ENCODE results near the gene GNG4.

Gene GNG4

GRCh38 chr1:235649368-235650163 is at the start of gene GNG4:
TSS of gene GNG4 (minus strand) at chr1:235649784. CDS start at chr1:235583838, 65,946 bp downstream.
- DNase-seq: peak; percentile 50

GRCh38 chr1:235697508-235697907 is 47.9 kb upstream of the GNG4 start:
- no peak for DNase-seq

DNA sequence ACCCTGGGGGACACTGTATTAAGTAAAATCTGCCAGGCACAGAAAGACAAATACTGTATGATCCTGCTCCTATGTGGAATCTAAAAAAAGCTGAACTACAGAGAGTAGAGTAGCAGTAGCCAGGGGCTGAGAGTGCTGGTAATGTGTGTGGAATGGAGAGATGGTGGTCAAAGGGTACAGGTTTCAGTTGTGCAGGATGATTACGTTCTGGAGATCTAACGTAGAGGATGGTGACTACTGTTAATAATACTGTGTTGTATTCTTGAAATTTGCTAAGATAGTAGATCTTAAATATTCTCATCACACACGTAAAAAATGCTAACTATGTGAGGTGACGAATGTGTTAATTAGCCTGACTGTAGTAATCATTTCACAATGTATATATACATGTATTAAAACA is 39.8 kb upstream of the GNG4 start:
- DNase-seq: no peak

GRCh38 chr1:235688096-235688495 is 38.5 kb upstream of the GNG4 start:
- DNase-seq: no peak

DNA sequence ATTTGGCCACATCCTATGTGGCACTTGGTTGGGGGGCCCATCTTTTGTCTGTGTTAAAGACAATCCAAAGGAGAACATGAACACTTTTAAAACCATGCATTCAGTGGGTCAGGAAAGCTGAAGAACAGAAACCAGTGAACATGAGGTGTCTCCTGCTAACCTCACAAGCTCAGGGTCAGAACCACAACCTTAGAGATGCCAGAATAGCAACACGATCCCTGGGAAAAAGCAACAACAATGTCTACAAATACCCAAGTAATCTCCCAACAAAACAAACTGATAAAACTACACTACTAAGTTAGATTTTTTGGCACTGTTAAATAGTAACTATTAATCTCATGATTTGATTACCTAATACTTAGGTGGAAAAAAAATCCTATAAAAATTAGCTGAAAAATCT is 34.1 kb upstream of the GNG4 start:
- DNase-seq: no peak

- DNase-seq: no peak
Observed at GRCh38 chr1:235682216-235682615, 32.6 kb upstream of the GNG4 start.

DNA sequence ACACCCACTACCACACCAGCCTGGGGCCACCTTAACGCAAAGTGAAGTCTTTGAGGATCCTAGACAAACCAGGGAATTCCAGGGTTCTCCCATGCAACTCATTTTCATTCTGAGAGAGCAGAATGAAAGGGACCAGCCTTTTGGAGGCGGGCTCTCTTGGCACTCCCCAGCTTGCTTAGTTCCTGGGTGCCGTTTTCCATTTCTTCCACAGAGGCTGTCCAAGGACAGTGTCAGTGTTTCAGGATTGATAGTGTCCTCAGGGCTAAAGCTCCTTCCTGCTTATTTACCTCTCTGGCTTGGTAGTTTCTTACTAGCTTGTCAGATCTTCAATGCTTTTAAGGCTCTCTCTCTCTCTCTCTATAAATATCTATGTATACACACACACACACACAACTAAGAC is 30.1 kb upstream of the GNG4 start:
- no peak for DNase-seq

GRCh38 chr1:235679005-235679404 is 29.4 kb upstream of the GNG4 start:
- DNase-seq: no peak

GRCh38 chr1:235675152-235675890 is 25.7 kb upstream of the GNG4 start:
- DNase-seq: no peak

- DNase-seq: no peak
Observed at GRCh38 chr1:235673981-235674380, 24.4 kb upstream of the GNG4 start.

GRCh38 chr1:235671992-235672391 is 22.4 kb upstream of the GNG4 start:
- DNase-seq: no peak

DNA sequence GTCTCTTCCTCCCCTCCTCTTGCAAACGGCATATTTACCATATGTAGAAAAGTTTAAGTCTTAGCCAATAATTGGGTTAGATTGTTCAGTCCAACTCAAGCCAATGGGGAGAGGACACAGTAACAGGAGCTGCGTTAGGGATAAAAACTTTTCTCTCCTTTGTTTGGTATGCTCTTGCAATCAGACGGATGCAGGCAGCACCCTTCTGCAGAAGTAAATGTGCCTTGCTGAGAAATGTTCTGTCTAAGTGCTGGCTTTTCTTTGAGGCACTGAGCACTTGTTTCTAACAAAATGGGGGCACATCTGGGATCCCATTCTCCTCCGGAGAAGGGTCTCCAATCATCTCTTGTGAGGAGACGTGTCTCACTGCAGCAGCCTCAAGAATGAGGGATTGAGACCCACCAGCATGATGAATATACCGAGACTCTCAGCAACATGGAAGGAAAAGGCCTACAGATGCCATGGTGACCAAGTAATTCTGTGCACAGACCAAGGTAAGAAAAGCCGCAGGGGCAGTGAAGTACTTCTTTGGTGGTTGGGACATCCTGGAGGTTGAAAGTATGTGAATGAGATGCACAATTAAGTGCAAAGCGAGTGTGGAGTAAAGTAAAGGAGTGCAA is 20.7 kb upstream of the GNG4 start:
- DNase-seq: peak; percentile 28

GRCh38 chr1:235669277-235669676 is 19.7 kb upstream of the GNG4 start:
- DNase-seq: no peak

- DNase-seq: no peak
Observed at GRCh38 chr1:235663628-235664027, 14.0 kb upstream of the GNG4 start.

GRCh38 chr1:235661568-235661967 is 12.0 kb upstream of the GNG4 start:
- DNase-seq: no peak

- DNase-seq: no peak
Observed at GRCh38 chr1:235659186-235659771, 9.7 kb upstream of the GNG4 start.

DNA sequence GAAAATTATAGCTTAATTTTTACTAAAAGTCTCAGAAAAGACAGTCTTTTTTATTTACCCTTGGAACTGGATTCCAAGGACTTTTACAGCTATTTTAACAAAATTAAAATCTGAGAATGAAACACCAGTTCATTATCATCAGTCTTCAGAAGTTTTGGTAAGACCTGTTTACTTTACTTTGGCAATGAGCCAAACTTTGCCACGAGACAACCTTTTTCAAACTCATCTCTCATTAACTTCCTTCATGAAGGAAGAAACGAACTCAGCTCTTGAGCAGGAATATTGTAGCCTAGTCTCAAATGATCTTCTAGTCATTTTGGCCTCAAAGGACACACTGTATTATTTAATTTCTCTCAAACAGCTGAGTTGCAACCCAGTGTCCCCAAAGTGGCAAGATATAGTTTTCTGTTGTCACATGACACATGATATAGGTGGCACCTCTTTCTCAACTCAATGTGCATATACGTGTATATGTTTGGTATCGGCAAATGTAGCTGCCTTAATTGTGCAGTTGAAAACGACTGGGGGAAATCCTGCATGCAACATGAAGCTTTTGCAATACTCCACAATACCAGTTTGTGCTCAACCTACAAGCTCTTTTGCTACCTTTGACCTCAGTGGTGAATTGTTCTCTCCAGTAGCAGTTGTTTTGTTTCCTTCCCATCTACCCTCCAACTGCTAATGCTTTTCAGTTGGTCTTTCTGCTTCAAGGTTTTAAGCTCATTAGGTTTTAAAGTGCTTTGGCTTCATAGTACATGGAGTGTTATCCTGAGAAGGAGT is 8.4 kb upstream of the GNG4 start:
- peak; percentile 26 for DNase-seq

DNA sequence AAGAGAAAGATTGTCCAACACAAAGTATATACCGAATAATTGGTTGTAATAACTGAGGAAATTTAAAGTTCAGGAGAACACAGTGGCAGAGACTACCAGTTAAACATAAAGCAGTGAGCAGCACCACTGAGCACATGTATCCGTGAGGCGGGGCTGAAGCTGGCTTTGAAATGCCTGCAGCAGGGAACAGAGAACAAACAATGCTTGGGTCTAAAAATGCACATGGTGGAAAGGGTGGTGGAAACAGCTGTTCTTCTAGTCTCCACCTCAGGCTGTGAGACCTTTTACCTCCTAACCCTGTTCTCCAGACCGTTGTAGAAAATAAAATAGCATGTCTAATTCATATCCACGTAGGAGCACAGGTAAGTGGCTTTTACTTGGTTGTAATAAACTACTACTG is 7.7 kb upstream of the GNG4 start:
- DNase-seq: no peak

GRCh38 chr1:235652364-235652763 is 2.8 kb upstream of the GNG4 start:
- no peak for DNase-seq

DNA sequence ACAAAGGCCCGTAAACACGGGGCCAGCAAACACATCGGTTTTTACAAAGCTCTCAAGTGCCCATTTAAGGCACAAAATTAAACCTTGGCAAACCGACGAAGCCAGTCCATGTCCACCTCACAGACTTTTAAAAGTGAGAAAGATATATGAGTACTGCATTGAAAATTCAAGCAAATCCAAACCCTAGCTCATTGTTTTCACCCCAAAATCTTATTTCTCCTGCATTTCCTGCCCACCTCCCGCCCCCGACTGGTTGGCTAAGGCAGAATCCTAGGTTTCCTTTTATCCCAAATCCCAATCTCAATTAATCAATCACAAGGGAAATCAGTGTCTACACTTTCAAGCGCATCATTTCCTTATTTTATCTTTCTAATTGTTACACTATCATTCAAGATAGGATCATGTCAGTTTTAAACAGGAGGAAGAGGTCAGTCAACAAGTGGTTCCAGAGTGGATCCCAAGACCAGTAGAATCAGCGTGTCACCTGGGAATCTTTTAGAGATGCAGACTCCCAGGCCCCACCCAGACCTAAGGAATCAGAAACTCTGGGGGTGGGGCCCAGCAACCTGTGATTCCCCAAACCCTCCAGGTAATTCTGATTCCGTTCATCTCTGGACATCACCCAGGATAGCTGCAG is 1.7 kb upstream of the GNG4 start:
- no peak for DNase-seq

- peak; percentile 19 for DNase-seq
Observed at GRCh38 chr1:235650341-235651169, 971 bp upstream of the GNG4 start.
